ENCODE results near the gene ITPRIPL2.

DNA sequence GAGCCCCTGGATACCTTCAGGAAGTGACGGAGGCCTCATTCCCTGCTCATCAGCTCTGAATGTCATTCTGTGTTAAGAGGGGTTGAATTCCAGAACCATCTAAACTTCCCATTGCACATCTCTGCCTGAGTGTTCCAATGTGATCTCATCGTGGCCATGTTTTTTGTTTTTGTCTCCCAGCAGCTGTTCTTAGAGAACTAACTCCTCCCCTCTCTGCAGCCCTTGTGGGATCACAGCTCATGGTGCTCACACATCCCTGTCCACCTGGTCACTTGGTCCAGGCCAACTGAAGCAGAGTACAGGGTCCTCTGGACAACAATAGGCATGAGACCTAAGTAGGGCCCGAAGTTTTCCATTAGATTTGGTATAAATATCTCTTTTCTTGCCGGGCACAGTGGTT lies 48.3 kb downstream of the ITPRIPL2 start:
- TF ChIP-seq, protein P1, sequence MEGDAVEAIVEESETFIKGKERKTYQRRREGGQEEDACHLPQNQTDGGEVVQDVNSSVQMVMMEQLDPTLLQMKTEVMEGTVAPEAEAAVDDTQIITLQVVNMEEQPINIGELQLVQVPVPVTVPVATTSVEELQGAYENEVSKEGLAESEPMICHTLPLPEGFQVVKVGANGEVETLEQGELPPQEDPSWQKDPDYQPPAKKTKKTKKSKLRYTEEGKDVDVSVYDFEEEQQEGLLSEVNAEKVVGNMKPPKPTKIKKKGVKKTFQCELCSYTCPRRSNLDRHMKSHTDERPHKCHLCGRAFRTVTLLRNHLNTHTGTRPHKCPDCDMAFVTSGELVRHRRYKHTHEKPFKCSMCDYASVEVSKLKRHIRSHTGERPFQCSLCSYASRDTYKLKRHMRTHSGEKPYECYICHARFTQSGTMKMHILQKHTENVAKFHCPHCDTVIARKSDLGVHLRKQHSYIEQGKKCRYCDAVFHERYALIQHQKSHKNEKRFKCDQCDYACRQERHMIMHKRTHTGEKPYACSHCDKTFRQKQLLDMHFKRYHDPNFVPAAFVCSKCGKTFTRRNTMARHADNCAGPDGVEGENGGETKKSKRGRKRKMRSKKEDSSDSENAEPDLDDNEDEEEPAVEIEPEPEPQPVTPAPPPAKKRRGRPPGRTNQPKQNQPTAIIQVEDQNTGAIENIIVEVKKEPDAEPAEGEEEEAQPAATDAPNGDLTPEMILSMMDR (IDR thresholded peaks at IDR 0.05): no peak
- no peak for TF ChIP-seq POLR2AphosphoS5 (IDR thresholded peaks at IDR 0.05)

All from prostate gland (tissue), 2 donors.